AG04450 (cell line): ENCODE results near the gene DMRTB1. TPM values are rescaled to one million over a fixed set of nuclear protein-coding genes. Genes with fewer than 3 reads are reported as not detected.

Experiments
- CTCF ChIA-PET: fragments of 300-600, 350-600 bp; formaldehyde crosslinking; extraction: SDS; loops from one replicate; lab custom pipeline; 2022; ENCODE audit warnings: antibody characterized with exemption, inconsistent platforms; lab: Charles Lee
- POLR2A ChIA-PET: fragments of 350-600 bp; formaldehyde crosslinking; extraction: SDS; loops from one replicate; lab custom pipeline; 2021; ENCODE audit warnings: antibody characterized with exemption, inconsistent platforms; lab: Yijun Ruan, JAX
- DNase-seq: peaks from one replicate; pipeline ENCODE4 v3.0.0-alpha.2; 2011; ENCODE audit warnings: low read depth, low spot score
- H3K27ac ChIP-seq: one replicate; pipeline ENCODE4 v1.5.1; 2012; ENCODE audit warnings: low read depth, low read length, control low read depth
- H3K27me3 ChIP-seq: one replicate; pipeline ENCODE4 v1.6.0; 2012; ENCODE audit warnings: low read length; ENCODE audit not compliant: control insufficient read depth, insufficient read depth
- H3K4me3 ChIP-seq: 2 replicates; pipeline ENCODE4 v1.5.1; 2011; ENCODE audit warnings: mild to moderate bottlenecking, low read depth, low read length, control low read depth
- H3K9me3 ChIP-seq: 2 replicates; pipeline ENCODE4 v1.5.1; 2012; ENCODE audit warnings: low read length; ENCODE audit not compliant: control insufficient read depth, insufficient read depth
- polyA plus RNA-seq: library from polyadenylated mRNA; depleted of rRNA; stranded (reverse); fragments of >200 nt; gene quantifications from 2 replicates; pipeline ENCODE4 v1.2.3, GENCODE V29; 2011
- TF ChIP-seq, protein P1 (sequence below): IDR thresholded peaks from 2 replicates; pipeline ENCODE4 v1.5.1; 2011; ENCODE audit warnings: low read depth, low read length, control low read depth, inconsistent platforms

Gene DMRTB1
- polyA plus RNA-seq, 1 experiment: not detected

DNA sequence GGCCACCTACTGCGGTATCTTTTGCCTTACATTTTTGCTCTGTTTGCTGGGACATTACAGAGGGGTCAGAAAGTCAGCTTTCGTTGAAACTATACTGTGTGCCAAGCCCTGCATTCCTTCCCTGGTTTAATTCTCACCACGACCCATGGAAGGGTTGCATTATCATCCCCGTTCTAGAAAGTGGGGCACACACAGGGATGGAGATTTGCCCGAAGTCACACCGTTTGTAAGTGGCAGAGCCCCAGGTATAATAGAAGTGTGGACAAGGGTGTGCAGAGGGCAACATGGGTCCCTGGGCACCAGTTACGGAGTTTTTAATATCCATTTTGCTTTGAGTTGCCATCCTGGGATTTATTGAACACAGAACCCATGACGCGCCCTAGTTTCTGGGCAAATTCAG lies 11.8 kb downstream of the DMRTB1 start:
- H3K27ac ChIP-seq: no peak overlapping the region
- ChIA-PET CTCF (interaction anchor here (1.4 kb wide), 1 partner anchor 9 kb away, joined by 3 read pairs; no protein-coding TSS in a partner anchor), POLR2A (no interaction called here)
- DNase-seq: no peak
- H3K27me3 ChIP-seq: peaks cover 4% of the 10 kb centered on the region
- no peak overlapping the region for H3K4me3 ChIP-seq
- TF ChIP-seq, protein P1, sequence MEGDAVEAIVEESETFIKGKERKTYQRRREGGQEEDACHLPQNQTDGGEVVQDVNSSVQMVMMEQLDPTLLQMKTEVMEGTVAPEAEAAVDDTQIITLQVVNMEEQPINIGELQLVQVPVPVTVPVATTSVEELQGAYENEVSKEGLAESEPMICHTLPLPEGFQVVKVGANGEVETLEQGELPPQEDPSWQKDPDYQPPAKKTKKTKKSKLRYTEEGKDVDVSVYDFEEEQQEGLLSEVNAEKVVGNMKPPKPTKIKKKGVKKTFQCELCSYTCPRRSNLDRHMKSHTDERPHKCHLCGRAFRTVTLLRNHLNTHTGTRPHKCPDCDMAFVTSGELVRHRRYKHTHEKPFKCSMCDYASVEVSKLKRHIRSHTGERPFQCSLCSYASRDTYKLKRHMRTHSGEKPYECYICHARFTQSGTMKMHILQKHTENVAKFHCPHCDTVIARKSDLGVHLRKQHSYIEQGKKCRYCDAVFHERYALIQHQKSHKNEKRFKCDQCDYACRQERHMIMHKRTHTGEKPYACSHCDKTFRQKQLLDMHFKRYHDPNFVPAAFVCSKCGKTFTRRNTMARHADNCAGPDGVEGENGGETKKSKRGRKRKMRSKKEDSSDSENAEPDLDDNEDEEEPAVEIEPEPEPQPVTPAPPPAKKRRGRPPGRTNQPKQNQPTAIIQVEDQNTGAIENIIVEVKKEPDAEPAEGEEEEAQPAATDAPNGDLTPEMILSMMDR: no peak
- no peaks in the 10 kb centered on the region; the same call in 1 of the 2 replicates for H3K9me3 ChIP-seq

DNA sequence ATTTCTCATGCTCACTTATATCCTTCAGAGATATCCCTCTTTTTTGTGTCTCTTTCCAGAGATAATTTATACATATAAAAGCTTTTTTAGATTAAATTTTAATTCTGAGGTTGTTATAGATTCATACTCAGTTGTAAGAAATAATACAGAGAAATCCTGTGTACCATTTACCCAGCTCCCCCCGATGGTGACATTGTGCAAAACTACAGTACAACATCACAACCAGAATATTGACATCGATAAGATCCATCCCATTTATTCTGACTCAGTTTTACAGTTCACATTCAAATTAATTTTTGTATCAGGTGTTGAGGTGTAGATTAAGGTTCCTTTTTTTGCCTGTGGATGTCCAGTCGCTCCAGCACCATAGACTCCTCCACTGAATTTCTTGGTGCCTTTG lies 14.3 kb downstream of the DMRTB1 start:
- Histone ChIP-seq H3K27ac (no peak overlapping the region), H3K4me3 (no peak overlapping the region), H3K27me3 (peaks cover 13% of the 10 kb centered on the region), H3K9me3 (no peaks in the 10 kb centered on the region; the same call in 1 of the 2 replicates)
- DNase-seq: no peak
- ChIA-PET POLR2A (no interaction called here), CTCF (interaction anchor here (1.1 to 1.7 kb wide), 2 partner anchors 12 to 195 kb away, joined by 5 to 11 read pairs; no protein-coding TSS in a partner anchor)
- TF ChIP-seq, protein P1: peak; percentile 48

DNA sequence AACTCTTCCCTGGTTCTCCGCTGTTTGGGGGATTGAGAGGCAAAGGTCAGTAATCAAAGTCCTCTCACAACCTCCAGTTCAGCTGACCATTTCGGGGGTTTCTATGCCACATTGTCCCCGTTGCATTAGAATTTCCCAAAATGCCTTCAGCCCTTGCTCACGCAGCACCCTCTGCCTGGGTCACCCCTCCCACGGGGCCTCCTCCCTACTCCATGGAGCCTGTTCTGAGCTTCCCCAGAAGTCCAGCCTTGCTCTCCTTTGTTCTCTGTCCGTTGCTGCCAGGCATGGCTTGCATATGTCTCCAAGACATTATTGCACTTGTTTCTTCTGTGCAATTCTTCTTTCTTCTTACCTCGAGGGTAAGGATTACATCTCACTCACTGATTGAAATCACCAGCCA lies 16.5 kb downstream of the DMRTB1 start:
- no peak overlapping the region for H3K4me3 ChIP-seq
- no peak for DNase-seq
- H3K9me3 ChIP-seq: no peaks in the 10 kb centered on the region; the same call in 1 of the 2 replicates
- no peak overlapping the region for H3K27ac ChIP-seq
- CTCF ChIA-PET: interaction anchor here (1.1 to 1.8 kb wide), 2 partner anchors 75 to 197 kb away, joined by 3 to 9 read pairs; no protein-coding TSS in a partner anchor
- H3K27me3 ChIP-seq: peaks cover 23% of the 10 kb centered on the region
- POLR2A ChIA-PET: no interaction called here
- TF ChIP-seq, protein P1: no peak

DNA sequence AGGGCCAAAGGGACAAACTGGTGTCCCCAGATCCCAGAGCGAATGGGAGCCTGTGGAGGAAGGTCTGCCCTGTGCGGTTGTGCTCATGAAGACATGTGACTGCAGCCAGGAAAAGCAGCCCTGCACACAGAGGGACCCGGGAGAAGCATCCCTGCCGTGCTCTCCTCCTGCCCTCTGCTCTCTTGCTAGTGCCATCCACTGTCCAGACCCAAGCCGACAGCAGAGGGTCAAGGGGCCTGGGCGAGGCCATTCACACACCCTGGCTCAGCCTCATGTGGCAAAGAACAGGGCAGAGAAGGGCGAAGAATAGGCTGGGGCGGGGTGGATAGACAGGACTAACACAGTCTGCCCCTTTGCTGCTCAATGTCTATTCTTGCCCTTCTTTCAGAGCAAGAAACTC lies 17.4 kb downstream of the DMRTB1 start:
- POLR2A ChIA-PET: no interaction called here
- Histone ChIP-seq H3K4me3 (no peak overlapping the region), H3K9me3 (no peaks in the 10 kb centered on the region; the same call in 1 of the 2 replicates), H3K27me3 (peaks cover 29% of the 10 kb centered on the region), H3K27ac (no peak overlapping the region)
- DNase-seq: no peak
- CTCF ChIA-PET: interaction anchor here (0.5 kb wide), 1 partner anchor 247 kb away, joined by 3 read pairs; no protein-coding TSS in a partner anchor
- TF ChIP-seq, protein P1: no peak

DNA sequence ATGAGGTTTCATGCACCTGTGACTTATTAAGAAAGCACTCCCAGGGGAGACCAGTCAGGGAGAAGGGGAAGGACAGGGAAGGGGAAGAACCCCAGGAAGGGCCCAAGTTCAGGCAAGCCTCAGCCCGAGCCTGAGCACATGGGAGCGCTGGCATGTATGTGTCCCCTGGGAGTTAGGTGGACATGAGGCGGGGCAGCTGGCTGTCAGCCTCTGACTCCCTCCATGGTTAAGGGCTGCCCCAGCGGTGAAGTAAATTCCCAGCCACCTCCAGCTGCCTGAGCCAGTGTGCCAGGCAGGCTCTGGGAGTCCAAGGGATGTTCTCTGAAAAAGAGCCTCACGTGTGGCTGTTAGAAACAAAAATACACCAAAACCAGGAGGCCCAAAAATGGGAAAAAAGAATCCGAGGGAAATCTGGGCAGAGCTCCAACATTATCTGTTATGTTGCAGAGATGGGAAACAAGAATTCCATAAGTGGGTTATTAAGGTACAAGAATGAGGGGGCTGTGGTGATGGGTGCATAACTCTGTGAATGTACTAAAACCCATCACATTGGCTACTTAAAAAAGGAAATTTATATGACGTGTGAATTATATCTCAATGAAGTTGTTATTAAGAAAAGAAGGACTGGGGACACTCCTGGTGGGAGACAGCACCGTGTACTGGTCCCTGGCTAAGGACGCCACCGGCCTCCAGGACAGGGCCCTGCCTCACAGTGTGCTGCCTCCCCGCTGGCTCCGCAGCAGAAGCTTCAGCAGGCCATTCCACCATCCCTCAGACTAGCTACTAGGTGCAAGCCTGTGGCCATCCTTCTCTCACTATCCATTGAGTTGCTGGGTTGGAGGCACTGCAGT lies 18.7 kb downstream of the DMRTB1 start:
- TF ChIP-seq, protein P1: no peak
- ChIA-PET CTCF (interaction anchor here (0.6 to 1.5 kb wide), 4 partner anchors 8 to 349 kb away, joined by 3 read pairs; no protein-coding TSS in a partner anchor), POLR2A (no interaction called here)
- Histone ChIP-seq H3K9me3 (no peaks in the 10 kb centered on the region; the same call in 1 of the 2 replicates), H3K27ac (peak overlapping the region; percentile 21), H3K27me3 (peaks cover 37% of the 10 kb centered on the region), H3K4me3 (no peak overlapping the region)
- no peak for DNase-seq
